HuH-7 (cell line): ENCODE data around the gene BTK.
A peak's percentile ranks its signal among the peaks of the same experiment; 100 is the strongest.

Experiments
- DNase-seq: peaks from one replicate; pipeline ENCODE4 v3.0.0; 2011; ENCODE audit warnings: low spot score

The BTK gene

DNA sequence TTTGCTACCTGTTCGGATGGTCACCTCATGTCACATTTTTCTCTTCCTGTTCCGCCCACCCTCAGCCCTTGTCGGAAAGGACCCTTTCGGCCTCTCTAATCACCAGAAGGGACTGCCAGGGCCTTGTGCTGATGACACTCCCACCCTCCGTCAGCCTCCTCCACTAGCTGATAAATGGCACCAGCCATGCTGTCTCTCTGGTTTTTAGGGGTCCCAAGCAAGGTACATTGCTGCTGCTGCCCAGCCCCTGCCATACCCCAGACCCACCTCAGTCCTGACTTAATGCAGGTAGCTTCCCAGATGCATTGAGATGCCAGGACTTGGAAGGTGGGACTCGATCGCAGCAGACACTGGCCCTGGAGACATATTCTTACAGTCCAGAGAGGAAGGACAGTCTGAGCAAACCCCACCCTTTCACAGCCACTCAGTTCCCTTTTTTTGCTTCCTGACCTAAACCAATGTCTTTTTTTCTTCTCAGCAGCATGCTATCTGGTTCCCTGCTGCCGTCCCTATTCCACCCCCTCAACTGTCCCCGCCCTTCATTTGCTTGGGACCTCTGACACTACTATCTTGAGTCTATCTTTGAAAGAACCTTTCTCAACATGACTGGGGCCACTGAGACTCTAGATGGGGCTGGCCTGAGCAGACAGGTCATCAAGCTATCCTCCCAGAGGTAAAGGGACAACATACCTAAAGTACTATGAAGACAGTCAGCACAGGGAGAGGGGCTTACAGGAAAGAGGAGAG is at the start of gene BTK:
TSS of gene BTK (minus strand) at position 397 of the 747 bp plus-strand sequence. CDS start 10,907 bp downstream, outside the sequence.
- DNase-seq, result no peak

DNA sequence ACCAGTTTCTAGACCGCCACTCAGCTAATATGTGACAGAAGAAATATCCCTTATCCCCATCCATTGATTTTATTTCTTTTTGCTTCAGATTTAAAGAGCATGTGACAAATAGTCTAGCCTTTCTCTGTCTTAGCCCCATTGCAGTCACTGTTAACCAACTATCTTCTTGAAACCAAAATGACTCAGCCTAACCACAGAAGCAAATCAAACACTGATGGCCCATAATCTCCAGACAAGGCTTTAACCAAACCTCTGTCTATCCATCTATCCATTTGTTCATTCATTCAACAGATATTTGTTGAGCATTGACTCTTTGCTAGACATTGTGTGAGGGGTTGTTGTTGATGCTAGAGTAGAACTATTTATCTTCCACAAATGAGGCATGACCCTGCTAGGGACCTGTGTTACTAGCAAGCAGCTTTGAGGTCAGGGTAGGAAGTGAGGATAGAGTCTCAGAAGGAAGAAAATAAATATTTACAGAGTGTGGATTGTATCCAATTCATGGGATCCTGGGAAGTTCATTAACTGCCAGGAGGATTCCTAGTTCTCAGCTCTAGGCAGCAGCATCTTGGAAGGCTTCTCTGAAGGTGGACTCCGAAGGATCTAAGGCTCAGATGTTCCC is 44.6 kb upstream of the BTK start:
- no peak for DNase-seq

DNA sequence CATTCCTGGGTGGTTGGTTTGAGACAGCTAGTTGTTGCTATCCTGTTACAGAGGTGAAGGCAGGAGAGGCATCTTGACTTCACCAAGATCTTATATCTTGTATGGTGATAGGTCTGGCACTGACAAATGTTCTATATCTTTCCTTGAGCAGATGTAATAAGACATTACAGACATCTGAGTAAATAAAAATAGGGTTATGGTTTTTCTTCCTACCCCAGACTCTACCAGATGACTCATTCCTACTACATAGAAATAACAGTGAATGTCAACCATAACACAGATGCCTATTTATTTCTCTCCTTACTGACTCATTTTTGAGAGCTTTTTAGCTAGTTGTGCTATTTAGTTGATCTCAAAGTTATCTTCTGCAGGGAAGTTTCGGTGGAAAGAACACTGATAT is 43.9 kb upstream of the BTK start:
- no peak for DNase-seq

DNA sequence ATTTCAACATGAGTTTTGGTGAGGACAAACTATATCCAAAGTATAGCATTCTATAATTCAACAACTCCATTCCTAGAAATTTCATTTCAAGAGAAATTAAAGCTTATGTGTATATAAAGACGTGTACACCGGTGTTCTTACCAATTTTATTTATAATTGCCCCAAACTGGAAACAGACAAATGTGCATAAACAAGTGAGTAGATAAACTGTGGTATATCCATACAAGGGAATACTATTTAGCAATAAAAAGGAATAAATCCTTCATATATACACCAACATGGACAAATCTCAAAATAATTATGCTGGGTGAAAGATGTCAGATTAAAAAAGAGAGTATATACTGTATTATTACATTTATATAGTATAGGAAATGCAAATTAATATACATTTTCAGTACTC is 42.0 kb upstream of the BTK start:
- DNase-seq, result no peak

DNA sequence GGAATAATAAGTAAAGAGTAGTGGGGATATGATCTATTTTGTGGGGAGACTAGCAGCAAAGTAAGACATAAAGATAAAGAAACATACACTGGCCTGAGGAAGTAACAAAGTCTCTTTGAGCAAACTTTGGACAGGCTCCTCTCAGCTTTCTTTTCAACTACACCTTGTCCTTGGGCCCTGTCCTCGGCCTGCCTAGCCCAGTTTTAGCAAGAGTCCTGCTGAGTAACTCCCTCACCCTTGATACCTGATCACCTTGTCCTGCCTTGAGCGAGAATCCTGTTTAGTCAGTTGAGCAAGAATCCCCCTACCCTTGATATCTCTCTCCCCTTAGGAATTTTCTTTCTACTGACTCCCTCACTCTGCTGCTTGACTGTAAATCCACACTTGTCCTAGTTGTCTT is 33.5 kb upstream of the BTK start:
- no peak for DNase-seq

DNA sequence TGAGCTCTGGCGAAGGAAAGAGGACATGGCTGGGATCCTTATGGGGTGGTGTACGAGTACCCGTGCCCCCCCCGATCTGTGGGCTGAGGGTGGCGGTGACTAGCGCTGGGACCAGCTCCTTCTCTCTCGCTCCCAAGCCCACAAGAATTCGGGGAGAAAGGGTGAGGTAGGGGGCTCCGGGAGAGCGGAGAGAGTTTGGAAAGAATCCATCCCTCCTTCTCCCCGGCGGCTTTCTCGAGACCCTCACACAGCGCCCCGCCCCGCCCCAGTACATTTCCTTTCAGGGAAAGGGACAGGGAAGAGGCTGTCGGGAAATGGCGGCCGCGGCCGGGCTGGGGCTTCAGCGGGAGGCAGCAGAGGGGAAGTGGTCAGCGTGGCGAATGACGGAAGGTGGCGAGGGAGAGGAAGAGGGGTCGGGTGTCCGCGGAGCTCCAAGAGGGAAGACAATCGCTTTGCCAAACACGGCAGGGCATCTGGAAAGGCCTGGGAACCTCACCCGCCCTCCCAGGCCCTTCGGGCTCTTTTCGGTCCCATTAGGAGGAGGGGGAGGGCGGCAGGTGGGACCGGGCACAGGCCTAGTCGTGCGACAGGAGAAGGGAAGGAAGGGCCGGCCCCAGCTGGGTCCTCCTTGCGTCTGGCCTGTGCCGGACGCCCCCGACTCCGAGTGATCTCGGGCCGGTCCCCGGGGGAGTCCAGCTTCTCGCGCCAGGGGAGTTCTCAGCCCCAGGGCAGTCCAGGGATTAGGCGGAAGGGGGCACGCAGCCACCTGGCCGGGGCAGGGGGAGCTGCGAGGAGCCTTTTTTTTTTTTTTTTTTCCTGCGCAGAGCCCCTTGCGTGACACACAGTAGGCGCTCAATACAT is 32.2 kb upstream of the BTK start:
- peak; percentile 42 for DNase-seq

DNA sequence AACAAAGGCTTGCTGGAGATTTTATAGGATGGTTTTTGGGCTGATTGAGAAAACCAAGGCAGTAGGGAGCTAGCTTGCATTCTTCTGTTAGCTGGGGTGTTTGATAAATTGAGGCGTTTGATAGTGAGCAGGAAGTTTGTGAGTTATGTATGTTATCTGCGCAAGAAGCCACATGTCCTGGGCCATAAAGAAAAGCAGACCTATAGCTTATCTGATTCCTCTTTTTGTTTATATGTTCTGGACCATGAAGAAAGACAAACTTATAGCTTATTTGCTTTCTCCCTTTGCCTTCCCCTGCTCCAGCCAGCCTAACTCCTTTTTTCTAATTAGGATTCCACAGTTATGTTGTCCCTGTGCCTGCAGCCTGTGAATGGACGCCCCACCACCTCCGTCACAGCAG is 31.2 kb upstream of the BTK start:
- DNase-seq, result no peak

DNA sequence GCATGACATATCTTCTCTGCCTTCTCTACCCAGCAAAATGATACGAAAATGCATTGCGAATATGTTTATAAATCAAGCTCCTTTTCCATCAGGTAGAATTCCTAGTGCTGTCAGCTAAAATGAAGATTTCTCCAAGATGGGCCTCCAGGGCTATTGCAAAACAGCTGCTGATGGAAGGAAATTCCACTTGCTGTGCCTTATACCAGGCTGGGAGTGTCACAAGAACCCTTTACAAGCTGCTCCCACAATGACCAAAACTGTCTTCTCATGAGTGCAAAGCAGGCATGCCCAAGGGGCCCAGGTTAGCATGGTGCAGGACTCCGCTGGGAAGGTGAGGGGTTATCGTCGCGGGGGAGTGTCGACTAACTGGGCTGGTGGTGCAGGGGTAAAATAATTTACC is 30.7 kb upstream of the BTK start:
- DNase-seq, result no peak

DNA sequence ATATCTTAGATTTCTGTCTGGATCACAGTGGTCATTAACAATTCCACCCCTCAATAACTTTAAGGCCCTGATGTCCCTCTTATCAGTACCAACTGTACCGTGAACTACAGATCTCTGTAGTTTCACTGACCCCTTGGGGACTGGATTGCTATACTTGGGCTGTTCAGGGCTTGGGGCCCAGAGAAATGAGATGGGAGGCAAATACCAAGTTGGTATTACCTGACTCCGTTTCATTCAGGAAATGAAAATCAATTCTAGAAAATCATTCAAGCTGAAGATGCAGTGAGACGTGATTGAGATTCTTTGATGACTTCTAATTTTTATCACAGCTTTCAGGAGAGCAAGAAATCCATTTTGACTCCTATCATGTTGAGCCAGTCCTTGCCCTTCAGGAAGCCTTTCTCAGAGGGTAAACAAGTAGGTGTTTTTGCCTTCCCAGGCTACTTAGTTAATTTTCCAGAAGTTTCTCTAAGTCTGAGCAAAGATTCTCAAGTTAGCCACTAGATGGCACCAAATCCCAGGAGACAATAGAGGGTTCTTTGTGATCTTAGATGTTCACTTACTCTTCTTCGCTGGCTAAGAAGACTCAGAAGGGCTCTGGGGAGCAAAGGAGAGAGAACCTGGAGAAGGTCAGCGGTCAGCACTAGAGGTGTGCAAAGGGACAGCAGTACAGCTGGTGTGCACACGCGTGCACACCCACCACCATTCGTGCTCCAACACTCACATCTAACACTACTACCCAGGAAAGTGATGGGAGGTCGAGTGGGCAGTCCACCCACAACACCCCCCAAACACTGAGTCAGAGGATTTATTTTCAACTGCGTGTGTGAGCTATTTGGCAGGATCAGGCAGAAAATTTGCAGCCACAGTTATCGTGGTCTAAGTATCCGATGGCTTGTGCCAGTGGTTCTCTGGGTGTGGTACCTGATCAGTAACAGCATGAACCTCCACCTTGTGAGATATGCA is 29.5 kb upstream of the BTK start:
- peak; percentile 23 for DNase-seq

DNA sequence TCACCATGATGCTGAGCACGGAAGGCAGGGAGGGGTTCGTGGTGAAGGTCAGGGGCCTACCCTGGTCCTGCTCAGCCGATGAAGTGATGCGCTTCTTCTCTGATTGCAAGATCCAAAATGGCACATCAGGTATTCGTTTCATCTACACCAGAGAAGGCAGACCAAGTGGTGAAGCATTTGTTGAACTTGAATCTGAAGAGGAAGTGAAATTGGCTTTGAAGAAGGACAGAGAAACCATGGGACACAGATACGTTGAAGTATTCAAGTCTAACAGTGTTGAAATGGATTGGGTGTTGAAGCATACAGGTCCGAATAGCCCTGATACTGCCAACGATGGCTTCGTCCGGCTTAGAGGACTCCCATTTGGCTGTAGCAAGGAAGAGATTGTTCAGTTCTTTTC is 26.0 kb upstream of the BTK start:
- DNase-seq, result no peak

DNA sequence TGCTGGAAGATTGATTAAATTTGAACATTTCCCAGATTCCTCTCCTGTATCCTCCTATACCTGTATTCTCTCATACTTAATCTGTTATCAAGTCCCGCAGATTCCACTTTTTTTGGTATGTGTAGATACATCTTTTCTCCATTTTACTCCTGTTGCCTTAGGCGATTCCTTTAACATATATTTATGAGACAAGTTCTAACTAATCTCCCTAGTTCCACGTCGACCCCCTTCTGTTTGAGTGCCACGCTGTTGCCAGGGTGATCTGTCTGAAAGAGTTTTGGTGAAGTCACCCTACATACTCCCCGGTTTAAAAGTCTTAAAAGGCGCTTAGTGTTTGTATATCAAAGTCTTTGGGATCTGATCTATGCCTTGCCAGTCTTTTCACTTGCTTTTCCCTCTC is 24.5 kb upstream of the BTK start:
- no peak for DNase-seq

DNA sequence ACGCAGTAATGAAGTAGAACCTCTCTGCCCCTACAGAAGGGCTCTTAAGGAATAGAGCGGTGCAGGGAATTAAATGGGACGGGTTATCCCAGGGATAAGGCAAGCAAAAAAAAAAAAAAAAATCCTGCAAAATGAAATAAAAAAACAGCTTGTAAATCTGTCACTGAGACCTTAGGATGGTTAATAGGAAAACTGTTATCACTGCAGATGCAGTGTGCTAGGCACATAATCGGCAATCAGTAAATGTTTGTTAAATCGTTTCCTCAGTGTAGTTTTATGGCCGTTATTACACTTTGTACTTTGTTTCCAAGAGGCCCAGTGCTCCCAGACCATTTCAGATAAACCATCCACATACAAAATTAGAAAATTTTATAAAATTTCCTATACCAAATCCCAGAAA is 23.1 kb upstream of the BTK start:
- DNase-seq, result no peak

DNA sequence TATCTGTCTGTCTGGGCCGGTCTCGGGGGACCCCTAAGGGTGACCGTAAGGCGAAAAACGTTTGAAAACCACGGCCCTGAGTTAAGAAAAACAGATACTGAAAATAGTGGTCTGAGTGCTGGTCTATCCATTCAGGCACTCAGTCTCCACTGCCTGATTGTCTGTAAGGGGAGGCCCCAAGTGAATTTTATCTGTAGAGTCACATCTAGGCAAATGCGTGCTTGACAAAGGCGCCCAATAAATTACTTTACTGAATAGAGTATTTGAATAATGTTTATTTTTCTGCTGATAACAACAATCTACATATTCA is 22.5 kb upstream of the BTK start:
- DNase-seq, result no peak

DNA sequence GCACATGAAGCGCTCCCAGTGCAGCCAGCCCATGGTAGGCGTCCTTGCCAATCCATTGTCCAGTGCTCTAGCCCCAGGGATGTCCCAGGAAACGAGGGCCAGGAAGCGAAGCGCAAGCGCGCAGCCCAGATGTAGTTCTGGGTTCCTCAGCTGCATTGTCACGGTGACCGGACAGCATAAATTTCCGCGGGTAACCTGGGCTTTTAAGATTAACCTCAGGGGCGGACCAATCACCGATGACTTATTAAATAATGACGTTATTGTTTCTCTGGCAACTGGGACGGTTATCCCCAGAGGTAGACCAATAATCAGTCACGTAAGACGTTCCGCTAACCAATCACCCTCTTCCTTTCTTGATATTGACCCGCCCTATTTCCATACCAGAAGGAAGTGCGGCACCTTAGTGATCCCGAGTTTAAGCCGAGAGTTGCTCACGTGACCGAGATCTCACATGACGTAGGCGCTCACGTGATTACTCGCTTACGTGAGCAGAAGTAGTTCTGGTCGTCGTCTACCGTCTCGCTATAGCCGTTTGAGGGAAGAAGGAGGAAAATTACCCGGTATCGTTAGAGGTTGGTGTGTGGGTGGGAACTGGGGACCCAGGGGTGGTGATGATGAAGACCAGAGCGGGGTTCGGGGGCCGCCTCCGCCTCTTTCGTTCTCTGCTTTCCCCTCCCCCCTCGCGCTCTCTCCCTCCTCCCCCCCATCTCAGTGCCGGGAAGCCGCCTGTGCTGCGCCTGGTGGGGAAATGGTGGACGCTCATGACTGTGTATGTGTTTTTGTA is 21.9 kb upstream of the BTK start, which contains the start of the genes GLA and HNRNPH2:
TSS of gene GLA (minus strand) at position 178 of the 784 bp plus-strand sequence. CDS start at position 156, 22 bp downstream.
TSS of gene HNRNPH2 (plus strand) at position 475 of the 784 bp plus-strand sequence. CDS start 3,767 bp downstream, outside the sequence.
- DNase-seq, result peak; percentile 68

DNA sequence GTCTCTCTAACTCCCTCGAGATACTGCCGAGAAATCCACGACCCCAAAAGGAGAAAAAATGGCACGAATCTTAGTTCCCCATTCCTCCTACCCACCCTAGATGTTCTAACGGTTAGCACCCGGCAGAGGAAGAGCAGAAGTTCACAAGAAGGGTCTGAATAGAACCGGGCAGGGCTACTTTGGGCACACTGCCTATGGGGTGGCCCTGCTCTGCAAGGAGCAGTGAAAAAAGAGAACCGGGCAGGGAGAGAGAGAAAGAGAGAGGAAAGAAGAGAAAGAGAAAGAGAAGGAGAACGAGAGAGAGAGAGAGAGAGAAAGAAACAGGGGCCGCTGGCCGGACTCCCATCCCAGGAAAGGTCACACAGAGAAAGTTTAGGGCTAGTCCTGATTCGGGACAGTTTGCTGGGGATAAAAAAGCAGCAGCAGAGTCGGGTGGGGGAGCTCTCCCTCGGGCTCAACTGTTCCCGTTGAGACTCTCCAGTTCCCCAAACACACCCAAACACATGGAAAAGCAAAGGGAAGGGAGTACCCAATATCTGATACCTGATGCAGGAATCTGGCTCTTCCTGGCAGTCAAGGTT is 21.3 kb upstream of the BTK start:
- no peak for DNase-seq

DNA sequence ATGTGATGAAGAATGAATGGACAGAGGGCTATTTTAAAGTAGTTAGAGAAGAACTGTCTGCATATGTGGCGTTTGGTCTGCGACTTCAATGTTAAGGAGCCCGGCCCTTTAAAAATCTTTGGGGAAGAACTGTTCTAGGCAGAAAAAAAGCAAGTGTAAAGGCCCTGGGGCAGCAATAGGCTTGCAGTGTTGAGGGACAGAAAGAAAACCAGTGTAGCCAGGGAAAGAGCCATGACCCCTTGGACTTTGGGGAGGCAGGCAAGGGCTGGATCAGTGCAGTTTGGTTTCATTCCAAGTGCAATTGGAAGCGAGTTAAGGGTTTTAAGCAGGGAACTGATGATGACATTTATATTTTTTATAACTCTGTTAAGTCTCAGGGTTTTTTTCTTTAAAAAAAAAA is 13.8 kb upstream of the BTK start:
- no peak for DNase-seq

DNA sequence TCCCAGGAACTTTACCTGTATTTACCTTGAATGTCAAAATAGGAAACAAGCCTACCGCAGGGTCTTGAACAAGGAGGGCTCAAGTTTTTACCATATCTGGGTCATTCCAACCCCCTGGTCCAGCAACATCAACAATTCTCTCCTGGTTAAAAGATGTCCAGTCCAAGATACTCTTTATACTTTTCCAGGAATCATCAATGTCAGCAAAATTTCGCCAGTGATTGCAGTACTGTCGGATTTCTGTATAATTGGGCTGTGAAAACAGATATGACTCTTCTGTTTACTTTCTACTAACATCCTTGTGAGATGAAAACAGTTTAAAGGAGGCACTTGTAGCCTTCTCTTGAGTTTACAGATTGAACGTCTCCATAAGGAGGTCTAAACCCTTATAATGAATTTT is 12.7 kb upstream of the BTK start:
- DNase-seq, result no peak

DNA sequence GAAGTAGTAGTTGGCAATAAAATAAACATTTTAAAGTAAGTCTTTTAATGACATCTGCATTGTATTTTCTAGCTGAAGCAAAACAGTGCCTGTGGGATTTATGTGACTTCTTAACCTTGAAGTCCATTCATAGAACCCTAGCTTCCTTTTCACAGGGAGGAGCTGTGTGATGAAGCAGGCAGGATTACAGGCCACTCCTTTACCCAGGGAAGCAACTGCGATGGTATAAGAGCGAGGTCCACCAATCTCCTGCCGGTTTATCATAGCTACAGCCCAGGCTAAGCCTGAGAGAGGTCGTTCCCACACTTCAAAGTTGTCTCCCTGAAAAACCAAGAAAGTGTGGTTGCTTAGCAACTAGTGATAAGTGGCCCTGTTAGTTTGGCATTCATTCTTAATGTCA is 11.8 kb upstream of the BTK start:
- DNase-seq, result no peak

DNA sequence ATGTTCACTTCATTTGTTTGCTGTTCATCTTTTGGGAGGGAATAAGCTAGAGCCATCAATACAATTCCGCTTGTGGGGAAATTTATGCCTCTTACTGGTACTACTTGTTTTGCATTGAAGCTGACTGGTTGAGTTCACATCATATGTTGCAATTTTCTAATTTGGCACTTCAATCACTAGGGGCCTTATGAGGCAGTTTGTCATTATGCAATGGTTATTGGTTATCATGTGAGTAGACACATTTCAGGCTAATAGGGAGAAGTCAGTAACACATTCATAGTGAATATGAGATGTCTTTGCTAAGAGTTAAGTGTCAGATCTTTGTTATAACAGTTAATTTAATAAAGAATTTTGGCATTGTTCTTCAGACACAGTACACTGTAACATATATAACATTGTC is 9.8 kb upstream of the BTK start:
- no peak for DNase-seq

DNA sequence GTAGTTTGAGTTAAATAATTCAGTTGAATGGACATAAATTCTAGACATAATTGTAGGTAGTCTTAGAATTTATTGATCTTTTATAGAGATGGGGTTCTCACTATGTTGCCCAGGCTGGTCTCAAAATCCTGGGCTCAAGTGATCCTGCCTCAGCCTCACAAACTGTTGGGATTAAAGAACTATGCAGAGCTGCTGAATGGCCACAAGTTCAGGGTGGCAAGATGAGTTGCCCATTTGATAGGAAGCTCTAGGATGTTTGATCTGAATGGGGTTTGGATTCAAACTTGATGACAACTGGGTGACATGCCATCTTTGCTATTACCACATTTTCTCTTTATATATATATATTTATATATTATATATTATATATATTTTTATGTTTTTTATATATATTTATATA is 8.4 kb upstream of the BTK start:
- no peak for DNase-seq
